H1 (cell line): ENCODE measurements around the gene FIZ1. TPM values are rescaled to one million over a fixed set of nuclear protein-coding genes. Genes with fewer than 3 reads are reported as not detected.

Source experiments
- ASH2L ChIP-seq: fragments of 200-600, 300-600 bp; sonication (generic); IDR thresholded peaks from one replicate; pipeline ENCODE4 v1.7.1; 2017; ENCODE audit warnings: low read length
- CEBPB ChIP-seq: IDR thresholded peaks from 2 replicates; pipeline ENCODE4 v1.6.1; 2012; ENCODE audit warnings: low read depth, low read length
- CREB1 ChIP-seq: IDR thresholded peaks from 2 replicates; pipeline ENCODE4 v1.6.1; 2012; ENCODE audit warnings: inconsistent platforms
- GTF2F1 ChIP-seq: IDR thresholded peaks from 2 replicates; pipeline ENCODE4 v1.6.1; 2012; ENCODE audit warnings: low read depth, low read length, improper control_type of control experiment, borderline replicate concordance
- RAD21 ChIP-seq, 2 experiments: IDR thresholded peaks in 1 of 2; conservative IDR thresholded peaks in 1 of 2; 2 replicates each; pipeline ENCODE4 v1.6.1; 2011; ENCODE audit warnings: low read depth in 2 of 2, low read length in 2 of 2, improper control_type of control experiment in 1 of 2, inconsistent platforms in 1 of 2, mild to moderate bottlenecking in 1 of 2, moderate library complexity in 1 of 2
- RFX5 ChIP-seq: IDR thresholded peaks from 2 replicates; pipeline ENCODE4 v1.6.1; 2011; ENCODE audit warnings: low read depth, low read length, improper control_type of control experiment, borderline replicate concordance
- YY1 ChIP-seq: IDR thresholded peaks from 2 replicates; pipeline ENCODE4 v1.6.1; 2011; ENCODE audit warnings: low read depth, mild to moderate bottlenecking, low read length
- polyA plus RNA-seq, 7 experiments: library from polyadenylated mRNA; depleted of rRNA in 3 of 7; stranded (reverse) in 5 of 7; unstranded in 2 of 7; fragments of >200 nt in 5 of 7; fragments of 200-250 nt in 2 of 7; gene quantifications; 1 replicate in 5 of 7; 2 replicates in 1 of 7; 4 replicates in 1 of 7; pipeline versions ENCODE4 v1.2.1 to v1.2.3, GENCODE V29; 2011 to 2013; ENCODE audit warnings: missing spikeins in 2 of 7, mixed read lengths in 2 of 7
- total RNA-seq: library from RNA; stranded (reverse); fragmentation: NEBNext Ultra II Directional; extraction: Animal tissue kit (Norgen Biotek cat#: 25700); gene quantifications from 2 replicates; pipeline ENCODE4 v1.2.1, GENCODE V29; 2021
- TF ChIP-seq, protein P1 (sequence below): IDR thresholded peaks from 2 replicates; pipeline ENCODE4 v1.6.1; 2012; ENCODE audit warnings: inconsistent platforms
- TF ChIP-seq, protein P2 (sequence below): fragments of 300-600 bp; sonication (generic); IDR thresholded peaks from 2 replicates; pipeline ENCODE4 v1.7.1; 2012; ENCODE audit warnings: low read length, moderate library complexity, mild to moderate bottlenecking, inconsistent platforms; ENCODE audit not compliant: insufficient replicate concordance

Gene FIZ1
- total and polyA plus RNA-seq, 2 of the 8 experiments (the other 6 are each of a cell fraction or from before 2014, with no cell fraction given) = 9.1 to 18.5 TPM

DNA sequence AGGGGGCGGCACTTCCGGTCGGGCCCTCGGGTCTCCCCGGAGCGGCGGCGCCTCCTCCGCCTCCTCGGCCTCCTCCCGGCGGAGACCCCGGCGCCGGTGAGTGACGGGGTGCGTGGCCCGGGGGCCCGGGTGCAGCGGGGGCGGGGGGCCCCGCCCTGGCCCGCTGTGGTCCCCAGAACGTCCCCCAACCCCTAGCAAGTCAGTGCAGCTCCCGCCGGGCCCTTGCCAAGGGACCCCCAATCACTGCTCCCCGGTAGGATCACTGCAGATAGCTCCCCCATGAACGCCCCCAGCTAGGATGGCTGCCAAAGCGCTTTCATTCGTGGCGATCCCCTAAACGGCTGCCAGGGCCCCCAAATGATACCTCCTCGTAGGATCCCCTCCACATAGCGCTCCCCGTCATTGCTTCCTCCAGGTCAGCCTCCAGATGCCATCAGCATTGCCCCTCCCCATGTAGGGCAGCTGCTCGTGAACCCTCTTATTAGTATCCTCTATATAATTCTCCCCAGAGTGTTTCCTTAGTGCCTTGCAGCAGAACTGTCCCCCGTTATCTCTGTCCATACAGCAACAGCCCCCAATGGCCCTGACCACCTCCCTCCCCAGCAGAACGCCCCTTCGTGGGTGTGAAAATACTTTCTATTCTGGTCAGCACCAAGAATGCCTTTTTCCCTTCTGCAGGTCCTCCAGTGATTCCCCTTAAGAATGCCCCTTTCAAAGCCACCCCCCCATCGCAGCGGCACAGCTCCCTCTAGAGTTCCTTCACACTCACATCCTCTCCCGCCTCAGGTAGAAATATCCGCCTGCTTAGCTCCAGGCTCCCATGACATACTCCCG lies 6.5 kb upstream of the FIZ1 start, which contains the start of gene ZNF865 (continued):
- TF ChIP-seq CEBPB (no peak), YY1 (0 out of 2 replicates have a peak, but pooled peaks have one; percentile 9), RFX5 (peak; percentile 54; the same call in 1 of the 2 replicates), RAD21 (IDR thresholded peaks at IDR 0.05 in 1 of 2, conservative IDR thresholded peaks at IDR 0.05 in 1 of 2; ENCODE audit: low read depth in 2 of 2, low read length in 2 of 2) (peak; percentile 73 to 75), CREB1 (peak; percentile 36; the same call in 1 of the 2 replicates), ASH2L (no peak), GTF2F1 (no peak)
- TF ChIP-seq, protein P1, sequence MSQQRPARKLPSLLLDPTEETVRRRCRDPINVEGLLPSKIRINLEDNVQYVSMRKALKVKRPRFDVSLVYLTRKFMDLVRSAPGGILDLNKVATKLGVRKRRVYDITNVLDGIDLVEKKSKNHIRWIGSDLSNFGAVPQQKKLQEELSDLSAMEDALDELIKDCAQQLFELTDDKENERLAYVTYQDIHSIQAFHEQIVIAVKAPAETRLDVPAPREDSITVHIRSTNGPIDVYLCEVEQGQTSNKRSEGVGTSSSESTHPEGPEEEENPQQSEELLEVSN = peak; percentile 89
- TF ChIP-seq, protein P2, sequence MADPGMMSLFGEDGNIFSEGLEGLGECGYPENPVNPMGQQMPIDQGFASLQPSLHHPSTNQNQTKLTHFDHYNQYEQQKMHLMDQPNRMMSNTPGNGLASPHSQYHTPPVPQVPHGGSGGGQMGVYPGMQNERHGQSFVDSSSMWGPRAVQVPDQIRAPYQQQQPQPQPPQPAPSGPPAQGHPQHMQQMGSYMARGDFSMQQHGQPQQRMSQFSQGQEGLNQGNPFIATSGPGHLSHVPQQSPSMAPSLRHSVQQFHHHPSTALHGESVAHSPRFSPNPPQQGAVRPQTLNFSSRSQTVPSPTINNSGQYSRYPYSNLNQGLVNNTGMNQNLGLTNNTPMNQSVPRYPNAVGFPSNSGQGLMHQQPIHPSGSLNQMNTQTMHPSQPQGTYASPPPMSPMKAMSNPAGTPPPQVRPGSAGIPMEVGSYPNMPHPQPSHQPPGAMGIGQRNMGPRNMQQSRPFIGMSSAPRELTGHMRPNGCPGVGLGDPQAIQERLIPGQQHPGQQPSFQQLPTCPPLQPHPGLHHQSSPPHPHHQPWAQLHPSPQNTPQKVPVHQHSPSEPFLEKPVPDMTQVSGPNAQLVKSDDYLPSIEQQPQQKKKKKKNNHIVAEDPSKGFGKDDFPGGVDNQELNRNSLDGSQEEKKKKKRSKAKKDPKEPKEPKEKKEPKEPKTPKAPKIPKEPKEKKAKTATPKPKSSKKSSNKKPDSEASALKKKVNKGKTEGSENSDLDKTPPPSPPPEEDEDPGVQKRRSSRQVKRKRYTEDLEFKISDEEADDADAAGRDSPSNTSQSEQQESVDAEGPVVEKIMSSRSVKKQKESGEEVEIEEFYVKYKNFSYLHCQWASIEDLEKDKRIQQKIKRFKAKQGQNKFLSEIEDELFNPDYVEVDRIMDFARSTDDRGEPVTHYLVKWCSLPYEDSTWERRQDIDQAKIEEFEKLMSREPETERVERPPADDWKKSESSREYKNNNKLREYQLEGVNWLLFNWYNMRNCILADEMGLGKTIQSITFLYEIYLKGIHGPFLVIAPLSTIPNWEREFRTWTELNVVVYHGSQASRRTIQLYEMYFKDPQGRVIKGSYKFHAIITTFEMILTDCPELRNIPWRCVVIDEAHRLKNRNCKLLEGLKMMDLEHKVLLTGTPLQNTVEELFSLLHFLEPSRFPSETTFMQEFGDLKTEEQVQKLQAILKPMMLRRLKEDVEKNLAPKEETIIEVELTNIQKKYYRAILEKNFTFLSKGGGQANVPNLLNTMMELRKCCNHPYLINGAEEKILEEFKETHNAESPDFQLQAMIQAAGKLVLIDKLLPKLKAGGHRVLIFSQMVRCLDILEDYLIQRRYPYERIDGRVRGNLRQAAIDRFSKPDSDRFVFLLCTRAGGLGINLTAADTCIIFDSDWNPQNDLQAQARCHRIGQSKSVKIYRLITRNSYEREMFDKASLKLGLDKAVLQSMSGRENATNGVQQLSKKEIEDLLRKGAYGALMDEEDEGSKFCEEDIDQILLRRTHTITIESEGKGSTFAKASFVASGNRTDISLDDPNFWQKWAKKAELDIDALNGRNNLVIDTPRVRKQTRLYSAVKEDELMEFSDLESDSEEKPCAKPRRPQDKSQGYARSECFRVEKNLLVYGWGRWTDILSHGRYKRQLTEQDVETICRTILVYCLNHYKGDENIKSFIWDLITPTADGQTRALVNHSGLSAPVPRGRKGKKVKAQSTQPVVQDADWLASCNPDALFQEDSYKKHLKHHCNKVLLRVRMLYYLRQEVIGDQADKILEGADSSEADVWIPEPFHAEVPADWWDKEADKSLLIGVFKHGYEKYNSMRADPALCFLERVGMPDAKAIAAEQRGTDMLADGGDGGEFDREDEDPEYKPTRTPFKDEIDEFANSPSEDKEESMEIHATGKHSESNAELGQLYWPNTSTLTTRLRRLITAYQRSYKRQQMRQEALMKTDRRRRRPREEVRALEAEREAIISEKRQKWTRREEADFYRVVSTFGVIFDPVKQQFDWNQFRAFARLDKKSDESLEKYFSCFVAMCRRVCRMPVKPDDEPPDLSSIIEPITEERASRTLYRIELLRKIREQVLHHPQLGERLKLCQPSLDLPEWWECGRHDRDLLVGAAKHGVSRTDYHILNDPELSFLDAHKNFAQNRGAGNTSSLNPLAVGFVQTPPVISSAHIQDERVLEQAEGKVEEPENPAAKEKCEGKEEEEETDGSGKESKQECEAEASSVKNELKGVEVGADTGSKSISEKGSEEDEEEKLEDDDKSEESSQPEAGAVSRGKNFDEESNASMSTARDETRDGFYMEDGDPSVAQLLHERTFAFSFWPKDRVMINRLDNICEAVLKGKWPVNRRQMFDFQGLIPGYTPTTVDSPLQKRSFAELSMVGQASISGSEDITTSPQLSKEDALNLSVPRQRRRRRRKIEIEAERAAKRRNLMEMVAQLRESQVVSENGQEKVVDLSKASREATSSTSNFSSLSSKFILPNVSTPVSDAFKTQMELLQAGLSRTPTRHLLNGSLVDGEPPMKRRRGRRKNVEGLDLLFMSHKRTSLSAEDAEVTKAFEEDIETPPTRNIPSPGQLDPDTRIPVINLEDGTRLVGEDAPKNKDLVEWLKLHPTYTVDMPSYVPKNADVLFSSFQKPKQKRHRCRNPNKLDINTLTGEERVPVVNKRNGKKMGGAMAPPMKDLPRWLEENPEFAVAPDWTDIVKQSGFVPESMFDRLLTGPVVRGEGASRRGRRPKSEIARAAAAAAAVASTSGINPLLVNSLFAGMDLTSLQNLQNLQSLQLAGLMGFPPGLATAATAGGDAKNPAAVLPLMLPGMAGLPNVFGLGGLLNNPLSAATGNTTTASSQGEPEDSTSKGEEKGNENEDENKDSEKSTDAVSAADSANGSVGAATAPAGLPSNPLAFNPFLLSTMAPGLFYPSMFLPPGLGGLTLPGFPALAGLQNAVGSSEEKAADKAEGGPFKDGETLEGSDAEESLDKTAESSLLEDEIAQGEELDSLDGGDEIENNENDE = no peak
